Natural killer cell (primary cell): Measurements from ENCODE around the gene TMEM170B. TPM values are rescaled to one million over a fixed set of nuclear protein-coding genes. Genes with fewer than 3 reads are reported as not detected.
"Not testable (repeated sequence)": the region's sequence is repeated elsewhere in the genome, so short reads cannot be mapped to it uniquely, and the experiment has no call there.

Experiments
- ATAC-seq, 3 donors: fragments of 150-1000 bp in 2 of 3; fragments of 200-7000 bp in 1 of 3; cut with Tn5 transposase; 1 replicate in 1 of 3; 2 replicates in 2 of 3; pipeline ENCODE4 v1.10.0; 2021; ENCODE audit warnings: mild to moderate bottlenecking in 2 of 3, moderate library complexity in 2 of 3
- DNase-seq, 2 donors: peaks; one replicate each; pipeline versions ENCODE4 v3.0.0 to v3.0.0-alpha.2; 2013 to 2021; ENCODE audit warnings: mixed read lengths in 1 of 2
- H3K27ac ChIP-seq: one replicate; pipeline ENCODE4 v1.5.1; 2013; ENCODE audit warnings: mild to moderate bottlenecking, low read length
- H3K27me3 ChIP-seq: one replicate; pipeline ENCODE4 v1.6.1; 2013; ENCODE audit warnings: low read length; ENCODE audit not compliant: control insufficient read depth, insufficient read depth
- H3K36me3 ChIP-seq: one replicate; pipeline ENCODE4 v1.6.1; 2013; ENCODE audit warnings: low read length; ENCODE audit not compliant: control insufficient read depth, insufficient read depth
- H3K4me1 ChIP-seq: one replicate; pipeline ENCODE4 v1.6.1; 2013; ENCODE audit warnings: low read length; ENCODE audit not compliant: control insufficient read depth, insufficient read depth
- H3K4me3 ChIP-seq: one replicate; pipeline ENCODE4 v1.5.1; 2013; ENCODE audit warnings: low read length
- H3K9me3 ChIP-seq: one replicate; pipeline ENCODE4 v1.6.1; 2013; ENCODE audit warnings: low read length; ENCODE audit not compliant: control insufficient read depth, insufficient read depth
- H3K27ac Mint-ChIP-seq, 2 donors: one replicate each; pipeline ENCODE4 v1.8.0; 2022; ENCODE audit warnings: mild to moderate bottlenecking in 2 of 2, mixed read lengths in 2 of 2, moderate library complexity in 1 of 2
- H3K27me3 Mint-ChIP-seq, 2 donors: one replicate each; pipeline ENCODE4 v1.8.0; 2022; ENCODE audit warnings: low read depth in 2 of 2, mixed read lengths in 2 of 2
- H3K36me3 Mint-ChIP-seq: one replicate; pipeline ENCODE4 v1.8.0; 2022; ENCODE audit warnings: mixed read lengths
- H3K4me1 Mint-ChIP-seq, 2 donors: one replicate each; pipeline ENCODE4 v1.8.0; 2022; ENCODE audit warnings: mixed read lengths in 2 of 2
- H3K4me3 Mint-ChIP-seq: one replicate; pipeline ENCODE4 v1.8.0; 2022; ENCODE audit warnings: mild to moderate bottlenecking, moderate library complexity, mixed read lengths
- H3K9me3 Mint-ChIP-seq, 2 donors: one replicate each; pipeline ENCODE4 v1.8.0; 2022; ENCODE audit warnings: mixed read lengths in 2 of 2
- WGBS: methylation state at CpG from one replicate; pipeline ENCODE4 v1.1.7; 2013; ENCODE audit warnings: missing lambda C conversion rate; ENCODE audit not compliant: insufficient coverage; 5-methylcytosine and 5-hydroxymethylcytosine counted together
- intact Hi-C: fragments of 100-400 bp; cut with micrococcal nuclease; formaldehyde crosslinking; loops from one replicate; pipeline ENCODE4 v1.14.2; 2022
- total RNA-seq, 4 donors: library from RNA; stranded (reverse); fragments of 120-200 nt in 1 of 4; gene quantifications; one replicate each; pipeline versions ENCODE4 v1.2.3 to v1.2.4, GENCODE V29; 2013 to 2022
- TF ChIP-seq, protein P1 (sequence below): fragments of 200-600 bp; IDR thresholded peaks from one replicate; pipeline ENCODE4 v1.8.0; 2022; ENCODE audit warnings: antibody characterized with exemption

The TMEM170B gene
- total RNA-seq, 3 donors from 2014 or later (not counting 1 experiment from before 2014, with no cell fraction given) = 1.8 to 3.6 (median 2.5) TPM

DNA sequence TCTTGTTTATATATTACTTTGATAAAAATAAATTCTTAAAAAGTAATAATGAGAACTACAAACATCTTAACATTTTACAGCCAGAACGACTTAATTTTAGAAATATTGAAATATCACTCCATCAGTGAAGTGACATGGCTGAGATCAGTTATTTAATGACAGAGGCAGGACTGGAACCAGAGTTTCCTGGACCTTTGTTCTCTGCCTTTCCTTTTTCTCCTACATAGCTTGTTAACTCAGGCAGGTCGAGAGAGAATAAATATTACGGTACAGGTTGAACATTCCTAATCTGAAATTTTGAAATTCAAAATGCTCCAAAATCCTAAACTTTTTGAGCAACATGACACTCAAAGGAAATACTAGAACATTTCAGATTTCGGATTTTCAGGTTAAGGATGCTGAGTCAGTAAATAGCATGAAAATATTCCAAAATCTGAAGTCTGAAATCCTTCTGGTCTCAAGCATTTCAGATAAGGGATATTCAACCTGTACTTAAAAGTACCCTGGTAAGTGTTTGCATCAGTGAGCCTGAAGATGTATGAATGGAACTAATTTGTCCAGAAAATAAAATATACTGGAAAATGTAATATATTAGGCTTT, 6.5 kb downstream of the TMEM170B start:
- H3K36me3 ChIP-seq = no peaks in the 10 kb centered on the region
- 92% methylated on average over 3 of the region's 4 CpGs for WGBS
- H3K27ac Mint-ChIP-seq = no peak overlapping the region
- no peaks in the 10 kb centered on the region for H3K27me3 ChIP-seq
- H3K36me3 Mint-ChIP-seq = no peaks in the 10 kb centered on the region
- ATAC-seq (no peak), DNase-seq (no peak)
- no peaks in the 10 kb centered on the region for H3K9me3 Mint-ChIP-seq
- TF ChIP-seq, protein P1, sequence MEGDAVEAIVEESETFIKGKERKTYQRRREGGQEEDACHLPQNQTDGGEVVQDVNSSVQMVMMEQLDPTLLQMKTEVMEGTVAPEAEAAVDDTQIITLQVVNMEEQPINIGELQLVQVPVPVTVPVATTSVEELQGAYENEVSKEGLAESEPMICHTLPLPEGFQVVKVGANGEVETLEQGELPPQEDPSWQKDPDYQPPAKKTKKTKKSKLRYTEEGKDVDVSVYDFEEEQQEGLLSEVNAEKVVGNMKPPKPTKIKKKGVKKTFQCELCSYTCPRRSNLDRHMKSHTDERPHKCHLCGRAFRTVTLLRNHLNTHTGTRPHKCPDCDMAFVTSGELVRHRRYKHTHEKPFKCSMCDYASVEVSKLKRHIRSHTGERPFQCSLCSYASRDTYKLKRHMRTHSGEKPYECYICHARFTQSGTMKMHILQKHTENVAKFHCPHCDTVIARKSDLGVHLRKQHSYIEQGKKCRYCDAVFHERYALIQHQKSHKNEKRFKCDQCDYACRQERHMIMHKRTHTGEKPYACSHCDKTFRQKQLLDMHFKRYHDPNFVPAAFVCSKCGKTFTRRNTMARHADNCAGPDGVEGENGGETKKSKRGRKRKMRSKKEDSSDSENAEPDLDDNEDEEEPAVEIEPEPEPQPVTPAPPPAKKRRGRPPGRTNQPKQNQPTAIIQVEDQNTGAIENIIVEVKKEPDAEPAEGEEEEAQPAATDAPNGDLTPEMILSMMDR = no peak
- intact Hi-C loops = no loop called here
- no peaks in the 10 kb centered on the region for H3K27me3 Mint-ChIP-seq
- peaks cover under 1 to 1% of the 10 kb centered on the region in 2 donors for H3K4me1 Mint-ChIP-seq
- H3K27ac ChIP-seq = no peak overlapping the region
- H3K9me3 ChIP-seq = no peaks in the 10 kb centered on the region
- no peaks in the 10 kb centered on the region for H3K4me1 ChIP-seq
- H3K4me3 ChIP-seq = no peak overlapping the region
- no peak overlapping the region for H3K4me3 Mint-ChIP-seq

DNA sequence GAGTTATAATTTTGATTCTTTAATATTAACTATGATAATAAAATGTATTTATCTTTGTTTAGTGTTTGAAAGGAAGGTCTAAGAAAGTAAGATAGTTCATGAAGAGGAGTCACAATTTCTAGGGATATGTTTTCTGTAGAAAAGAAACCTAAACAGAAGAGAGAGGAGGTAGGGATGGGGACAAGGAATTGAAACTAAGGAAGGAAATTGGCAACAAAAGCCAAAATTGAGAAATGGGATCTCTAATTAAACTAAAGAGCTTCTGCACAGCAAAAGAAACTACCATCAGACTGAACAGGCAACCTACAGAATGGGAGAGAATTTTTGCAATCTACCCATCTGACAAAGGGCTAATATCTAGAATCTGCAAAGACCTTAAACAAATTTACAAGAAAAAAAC, 10.3 kb downstream of the TMEM170B start:
- H3K27me3 Mint-ChIP-seq, H3K9me3 ChIP-seq, H3K36me3 Mint-ChIP-seq, H3K4me1 ChIP-seq, H3K27ac Mint-ChIP-seq, ATAC-seq, H3K27ac ChIP-seq, intact Hi-C loops, H3K4me3 ChIP-seq, DNase-seq, H3K4me3 Mint-ChIP-seq, H3K4me1 Mint-ChIP-seq, H3K9me3 Mint-ChIP-seq, H3K36me3 ChIP-seq, H3K27me3 ChIP-seq: not testable (repeated sequence)

DNA sequence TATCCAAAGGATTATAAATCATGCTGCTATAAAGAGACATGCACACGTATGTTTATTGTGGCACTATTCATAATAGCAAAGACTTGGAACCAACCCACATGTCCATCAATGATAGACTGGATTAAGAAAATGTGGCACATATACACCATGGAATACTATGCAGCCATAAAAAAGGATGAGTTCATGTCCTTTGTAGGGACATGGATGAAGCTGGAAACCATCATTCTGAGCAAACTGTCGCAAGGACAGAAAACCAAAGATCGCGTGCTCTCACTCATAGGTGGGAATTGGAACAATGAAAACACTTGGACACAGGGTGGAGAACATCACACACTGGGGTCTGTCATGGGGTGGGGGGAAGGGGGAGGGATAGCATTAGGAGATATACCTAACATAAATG, 11.0 kb downstream of the TMEM170B start:
- H3K36me3 ChIP-seq, H3K27ac Mint-ChIP-seq, H3K4me1 Mint-ChIP-seq, H3K9me3 ChIP-seq, H3K9me3 Mint-ChIP-seq, ATAC-seq, DNase-seq, H3K4me3 Mint-ChIP-seq, H3K4me3 ChIP-seq, intact Hi-C loops, H3K4me1 ChIP-seq, H3K36me3 Mint-ChIP-seq, H3K27me3 ChIP-seq, H3K27ac ChIP-seq, H3K27me3 Mint-ChIP-seq: not testable (repeated sequence)
- WGBS = 96% methylated on average over 3 of the region's 4 CpGs

DNA sequence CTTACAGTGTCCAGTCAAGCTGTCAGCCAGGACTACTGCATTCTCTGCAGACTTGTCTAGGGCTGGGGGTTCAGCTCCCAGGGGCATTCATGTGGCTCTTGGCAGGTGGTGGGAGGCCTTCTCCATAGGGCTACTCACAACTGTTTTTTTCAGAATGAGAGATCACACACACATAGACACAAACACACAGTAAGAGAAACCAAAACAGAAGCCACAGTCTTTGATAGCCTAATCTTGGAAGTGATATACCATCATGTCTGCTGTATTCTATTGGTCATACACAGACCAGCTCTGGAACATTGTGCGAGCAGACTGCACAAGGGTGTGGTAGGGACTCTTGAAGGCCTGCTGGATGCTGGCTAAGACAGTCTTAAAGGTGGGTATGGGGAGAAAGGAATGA, 13.5 kb downstream of the TMEM170B start:
- H3K9me3 ChIP-seq = no peaks in the 10 kb centered on the region
- H3K4me1 ChIP-seq = no peaks in the 10 kb centered on the region
- no peaks in the 10 kb centered on the region for H3K27me3 Mint-ChIP-seq
- no peak overlapping the region for H3K27ac ChIP-seq
- H3K27me3 ChIP-seq = no peaks in the 10 kb centered on the region
- no peak for DNase-seq
- no peak overlapping the region for H3K4me3 Mint-ChIP-seq
- intact Hi-C loops = no loop called here
- TF ChIP-seq, protein P1 = no peak
- H3K27ac Mint-ChIP-seq = peak overlapping the region in 1 of 2 donors; percentile 7
- H3K9me3 Mint-ChIP-seq = no peaks in the 10 kb centered on the region
- no peaks in the 10 kb centered on the region for H3K36me3 Mint-ChIP-seq
- WGBS = 91% methylated on average over 1 of the region's 1 CpG
- peaks cover 7 to 14% of the 10 kb centered on the region in 2 donors for H3K4me1 Mint-ChIP-seq
- ATAC-seq = no peak
- no peaks in the 10 kb centered on the region for H3K36me3 ChIP-seq
- no peak overlapping the region for H3K4me3 ChIP-seq
